GM12878 (cell line): Measurements from ENCODE around the gene ZNF891. TPM values are rescaled to one million over a fixed set of nuclear protein-coding genes. Genes with fewer than 3 reads are reported as not detected.

Experiments
- ASH2L ChIP-seq: fragments of 300-600, 200-600 bp; sonication (generic); IDR thresholded peaks from 2 replicates; pipeline ENCODE4 v1.6.1; 2017; ENCODE audit warnings: low read depth, mild to moderate bottlenecking, borderline replicate concordance
- BACH1 ChIP-seq: fragments of 450-650 bp; IDR thresholded peaks from 2 replicates; pipeline ENCODE4 v1.6.1; 2017; ENCODE audit warnings: mild to moderate bottlenecking, borderline replicate concordance
- CBX5 ChIP-seq: sonication (generic); IDR thresholded peaks from 2 replicates; pipeline ENCODE4 v1.6.1; 2016; ENCODE audit warnings: low read depth, moderate library complexity, mild to moderate bottlenecking, inconsistent platforms
- CHD2 ChIP-seq: IDR thresholded peaks from 2 replicates; pipeline ENCODE4 v1.6.1; 2011; ENCODE audit warnings: low read depth, low read length, improper control_type of control experiment, borderline replicate concordance
- CREB1 ChIP-seq: IDR thresholded peaks from 2 replicates; pipeline ENCODE4 v1.6.1; 2012; ENCODE audit warnings: low read depth, mild to moderate bottlenecking, inconsistent platforms
- EED ChIP-seq: sonication (generic); IDR thresholded peaks from 2 replicates; pipeline ENCODE4 v1.6.1; 2016; ENCODE audit warnings: antibody characterized with exemption, low read depth
- EGR1 ChIP-seq, 2 experiments: IDR thresholded peaks; 1 replicate in 1 of 2; 2 replicates in 1 of 2; pipeline ENCODE4 v1.6.1; 2011 to 2012; ENCODE audit warnings: low read depth in 2 of 2, low read length in 2 of 2, borderline replicate concordance in 1 of 2, mild to moderate bottlenecking in 1 of 2, moderate library complexity in 1 of 2
- GATAD2B ChIP-seq: fragments of 450-650 bp; conservative IDR thresholded peaks from 2 replicates; pipeline ENCODE4 v1.6.1; 2017; ENCODE audit warnings: low read depth, mild to moderate bottlenecking, moderate library complexity
- HCFC1 ChIP-seq: fragments of 150-350 bp; IDR thresholded peaks from 2 replicates; pipeline ENCODE4 v1.6.1; 2014; ENCODE audit warnings: low read length
- IKZF1 ChIP-seq: fragments of 450-650 bp; conservative IDR thresholded peaks from 2 replicates; pipeline ENCODE4 v1.6.1; 2017; ENCODE audit warnings: antibody characterized with exemption, mild to moderate bottlenecking
- MXI1 ChIP-seq: fragments of 150-350 bp; IDR thresholded peaks from 2 replicates; pipeline ENCODE4 v1.6.1; 2011; ENCODE audit warnings: low read depth, mild to moderate bottlenecking, inconsistent platforms, low read length, improper control_type of control experiment
- MYB ChIP-seq: fragments of 150-350 bp; IDR thresholded peaks from 2 replicates; pipeline ENCODE4 v1.6.1; 2014; ENCODE audit warnings: mild to moderate bottlenecking, low read depth, low read length, borderline replicate concordance
- PAX5 ChIP-seq: IDR thresholded peaks from 2 replicates; pipeline ENCODE4 v1.6.1; 2011; ENCODE audit warnings: low read depth, low read length, borderline replicate concordance
- POLR2A ChIP-seq: IDR thresholded peaks from 2 replicates; pipeline ENCODE4 v1.6.1; 2011; ENCODE audit warnings: low read depth, mild to moderate bottlenecking, low read length
- POLR2AphosphoS2 ChIP-seq: IDR thresholded peaks from 2 replicates; pipeline ENCODE4 v1.6.1; 2011; ENCODE audit warnings: low read depth, mild to moderate bottlenecking, low read length, improper control_type of control experiment, moderate library complexity
- RAD51 ChIP-seq: fragments of 450-650 bp; IDR thresholded peaks from 2 replicates; pipeline ENCODE4 v1.6.1; 2016; ENCODE audit warnings: moderate library complexity, mild to moderate bottlenecking, inconsistent platforms
- RCOR1 ChIP-seq: conservative IDR thresholded peaks from 2 replicates; pipeline ENCODE4 v1.6.1; 2012; ENCODE audit warnings: low read depth, low read length, improper control_type of control experiment
- RELA ChIP-seq: fragments of 450-650 bp; IDR thresholded peaks from 2 replicates; pipeline ENCODE4 v1.8.0; 2014; ENCODE audit warnings: borderline replicate concordance; ENCODE audit not compliant: partially characterized antibody
- RFX5 ChIP-seq: IDR thresholded peaks from 2 replicates; pipeline ENCODE4 v1.6.1; 2011; ENCODE audit warnings: low read depth, low read length, improper control_type of control experiment
- SMARCA5 ChIP-seq: fragments of 450-650 bp; IDR thresholded peaks from 2 replicates; pipeline ENCODE4 v1.6.1; 2017; ENCODE audit warnings: mild to moderate bottlenecking
- SP1 ChIP-seq: IDR thresholded peaks from one replicate; pipeline ENCODE4 v1.6.1; 2011; ENCODE audit warnings: low read depth, low read length
- SREBF1 ChIP-seq: IDR thresholded peaks from 2 replicates; pipeline ENCODE4 v1.6.1; 2012; ENCODE audit warnings: mild to moderate bottlenecking, low read length
- SUPT20H ChIP-seq: IDR thresholded peaks from 2 replicates; pipeline ENCODE4 v1.6.1; 2011; ENCODE audit warnings: low read depth, mild to moderate bottlenecking, low read length, moderate library complexity, borderline replicate concordance; ENCODE audit not compliant: control insufficient read depth
- TCF12 ChIP-seq: IDR thresholded peaks from 2 replicates; pipeline ENCODE4 v1.6.1; 2011; ENCODE audit warnings: low read depth, mild to moderate bottlenecking, low read length
- TCF3 ChIP-seq: IDR thresholded peaks from 2 replicates; pipeline ENCODE4 v1.6.1; 2012; ENCODE audit warnings: low read depth, mild to moderate bottlenecking, low read length, borderline replicate concordance; ENCODE audit not compliant: insufficient read depth
- YY1 ChIP-seq: IDR thresholded peaks from 2 replicates; pipeline ENCODE4 v1.6.1; 2011; ENCODE audit warnings: low read depth, mild to moderate bottlenecking, low read length
- ZNF207 ChIP-seq: fragments of 450-650 bp; IDR thresholded peaks from 2 replicates; pipeline ENCODE4 v1.6.1; 2014; ENCODE audit warnings: antibody characterized with exemption, mild to moderate bottlenecking, borderline replicate concordance
- polyA plus RNA-seq, 11 experiments: library from polyadenylated mRNA; depleted of rRNA in 4 of 11; unstranded in 6 of 11; stranded (reverse) in 5 of 11; fragments of >200 nt; fragmentation: Nextera tagmentation in 4 of 11; fragmentation: Illumina TruSeq in 1 of 11; extraction: Ambion mirVana in 4 of 11; extraction: Trizol in 1 of 11; gene quantifications; 1 replicate in 1 of 11; 2 replicates in 10 of 11; pipeline versions ENCODE4 v1.2.1 to v1.2.3, GENCODE V29; 2011 to 2016; ENCODE audit warnings: inconsistent platforms in 2 of 11, missing spikeins in 2 of 11, low read depth in 1 of 11
- total RNA-seq, 4 experiments: library from RNA; depleted of rRNA in 3 of 4; stranded (reverse); fragments of >200 nt in 3 of 4; fragmentation: Illumina TruSeq in 1 of 4; extraction: Trizol in 1 of 4; gene quantifications; 2 replicates each; pipeline versions ENCODE4 v1.2.1 to v1.2.3, GENCODE V29; 2013 to 2021
- TF ChIP-seq, protein P1 (sequence below): fragments of 450-650 bp; conservative IDR thresholded peaks from 2 replicates; pipeline ENCODE4 v1.6.1; 2017; ENCODE audit warnings: mild to moderate bottlenecking, moderate library complexity
- TF ChIP-seq, protein P2 (sequence below): IDR thresholded peaks from 2 replicates; pipeline ENCODE4 v1.6.1; 2011; ENCODE audit warnings: low read depth, mild to moderate bottlenecking, low read length, moderate library complexity, borderline replicate concordance; ENCODE audit errors: extremely low read depth
- TF ChIP-seq, protein P3 (sequence below): IDR thresholded peaks from 2 replicates; pipeline ENCODE4 v1.6.1; 2012; ENCODE audit warnings: low read depth, low read length, improper control_type of control experiment

Gene ZNF891
- total and polyA plus RNA-seq, 10 of the 15 experiments (the other 5 are each of a cell fraction or from before 2014, with no cell fraction given) = 0.20 to 1.1 (median 0.69) TPM

DNA sequence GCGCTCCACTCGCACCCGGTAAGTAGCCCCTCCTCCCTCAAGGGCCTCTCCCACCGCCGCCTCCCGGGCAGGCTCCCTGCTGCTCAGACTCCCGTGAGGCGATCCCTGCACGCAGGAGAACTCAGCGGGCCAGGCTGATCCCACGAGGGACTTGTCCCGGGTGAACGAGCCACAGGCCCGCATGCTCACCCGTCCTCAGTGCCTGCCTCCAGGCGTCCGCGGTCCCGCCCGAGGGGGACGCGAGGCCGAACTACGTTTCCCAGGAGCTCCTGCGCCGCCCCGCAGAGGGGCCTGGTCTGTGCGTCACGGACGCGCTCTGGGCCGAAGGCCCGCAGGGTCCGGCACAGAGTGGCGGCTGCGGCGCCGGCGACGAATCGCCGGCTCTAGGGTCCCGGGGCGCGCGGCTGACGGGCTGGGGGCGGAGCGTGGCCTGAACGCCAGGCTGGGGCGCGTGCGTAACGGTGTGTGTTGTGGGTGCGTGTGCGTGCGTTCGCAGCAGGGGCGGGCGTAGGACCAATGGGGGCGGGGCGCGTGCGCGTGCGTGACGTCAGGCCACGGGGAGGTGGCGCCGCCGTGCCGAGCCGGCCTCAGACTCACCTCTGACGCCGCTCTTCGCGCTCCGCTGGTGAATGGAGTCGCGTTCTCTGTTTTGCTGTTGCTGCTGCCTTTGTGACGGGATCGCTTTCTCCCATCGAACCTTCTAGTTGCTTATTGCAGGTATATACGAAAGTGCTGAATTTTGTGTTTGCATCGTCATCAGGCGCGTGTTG lies at the start of gene ZNF891, which contains the start of gene ZNF10 (continued):
- peak; percentile 62 for TF ChIP-seq SP1
- peak; percentile 50; the same call in 1 of the 2 replicates for TF ChIP-seq ASH2L
- 0 out of 2 replicates have a peak, but pooled peaks have one; percentile 53 for TF ChIP-seq PAX5
- peak; percentile 63 to 84 for TF ChIP-seq EGR1 (IDR thresholded peaks at IDR 0.05; ENCODE audit: borderline replicate concordance in 1 of 2, low read depth in 2 of 2, low read length in 2 of 2)
- TF ChIP-seq MXI1 = peak; percentile 49; the same call in 1 of the 2 replicates
- peak; percentile 78 for TF ChIP-seq SMARCA5
- TF ChIP-seq RFX5 = no peak; the same call in 1 of the 2 replicates
- TF ChIP-seq POLR2AphosphoS2 = peak; percentile 46; the same call in 1 of the 2 replicates
- no peak for TF ChIP-seq TCF12
- no peak for TF ChIP-seq RAD51
- TF ChIP-seq YY1 = peak; percentile 41; the same call in 1 of the 2 replicates
- TF ChIP-seq IKZF1 = peak; percentile 92
- peak; percentile 91 for TF ChIP-seq POLR2A
- TF ChIP-seq MYB = no peak; the same call in 1 of the 2 replicates
- TF ChIP-seq CBX5 = 0 out of 2 replicates have a peak, but pooled peaks have one; percentile 16
- TF ChIP-seq RELA = peak; percentile 16
- peak; percentile 79; the same call in 1 of the 2 replicates for TF ChIP-seq BACH1
- TF ChIP-seq, protein P1, sequence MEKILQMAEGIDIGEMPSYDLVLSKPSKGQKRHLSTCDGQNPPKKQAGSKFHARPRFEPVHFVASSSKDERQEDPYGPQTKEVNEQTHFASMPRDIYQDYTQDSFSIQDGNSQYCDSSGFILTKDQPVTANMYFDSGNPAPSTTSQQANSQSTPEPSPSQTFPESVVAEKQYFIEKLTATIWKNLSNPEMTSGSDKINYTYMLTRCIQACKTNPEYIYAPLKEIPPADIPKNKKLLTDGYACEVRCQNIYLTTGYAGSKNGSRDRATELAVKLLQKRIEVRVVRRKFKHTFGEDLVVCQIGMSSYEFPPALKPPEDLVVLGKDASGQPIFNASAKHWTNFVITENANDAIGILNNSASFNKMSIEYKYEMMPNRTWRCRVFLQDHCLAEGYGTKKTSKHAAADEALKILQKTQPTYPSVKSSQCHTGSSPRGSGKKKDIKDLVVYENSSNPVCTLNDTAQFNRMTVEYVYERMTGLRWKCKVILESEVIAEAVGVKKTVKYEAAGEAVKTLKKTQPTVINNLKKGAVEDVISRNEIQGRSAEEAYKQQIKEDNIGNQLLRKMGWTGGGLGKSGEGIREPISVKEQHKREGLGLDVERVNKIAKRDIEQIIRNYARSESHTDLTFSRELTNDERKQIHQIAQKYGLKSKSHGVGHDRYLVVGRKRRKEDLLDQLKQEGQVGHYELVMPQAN = peak; percentile 29; the same call in 1 of the 2 replicates
- no peak for TF ChIP-seq EED
- no peak for TF ChIP-seq RCOR1
- TF ChIP-seq, protein P2, sequence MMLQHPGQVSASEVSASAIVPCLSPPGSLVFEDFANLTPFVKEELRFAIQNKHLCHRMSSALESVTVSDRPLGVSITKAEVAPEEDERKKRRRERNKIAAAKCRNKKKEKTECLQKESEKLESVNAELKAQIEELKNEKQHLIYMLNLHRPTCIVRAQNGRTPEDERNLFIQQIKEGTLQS = 0 out of 2 replicates have a peak, but pooled peaks have one; percentile 7
- TF ChIP-seq CREB1 = peak; percentile 94
- 0 out of 2 replicates have a peak, but pooled peaks have one; percentile 9 for TF ChIP-seq TCF3
- TF ChIP-seq, protein P3, sequence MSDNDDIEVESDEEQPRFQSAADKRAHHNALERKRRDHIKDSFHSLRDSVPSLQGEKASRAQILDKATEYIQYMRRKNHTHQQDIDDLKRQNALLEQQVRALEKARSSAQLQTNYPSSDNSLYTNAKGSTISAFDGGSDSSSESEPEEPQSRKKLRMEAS = peak; percentile 56; the same call in 1 of the 2 replicates
- TF ChIP-seq HCFC1 = peak; percentile 89
- TF ChIP-seq SREBF1 = 0 out of 2 replicates have a peak, but pooled peaks have one; percentile 37
- no peak for TF ChIP-seq SUPT20H
- TF ChIP-seq GATAD2B = no peak; the same call in 1 of the 2 replicates
- TF ChIP-seq ZNF207 = peak; percentile 53; the same call in 1 of the 2 replicates
- peak; percentile 62 for TF ChIP-seq CHD2
